ENCODE data around the gene KMT2D.

KMT2D gene

DNA sequence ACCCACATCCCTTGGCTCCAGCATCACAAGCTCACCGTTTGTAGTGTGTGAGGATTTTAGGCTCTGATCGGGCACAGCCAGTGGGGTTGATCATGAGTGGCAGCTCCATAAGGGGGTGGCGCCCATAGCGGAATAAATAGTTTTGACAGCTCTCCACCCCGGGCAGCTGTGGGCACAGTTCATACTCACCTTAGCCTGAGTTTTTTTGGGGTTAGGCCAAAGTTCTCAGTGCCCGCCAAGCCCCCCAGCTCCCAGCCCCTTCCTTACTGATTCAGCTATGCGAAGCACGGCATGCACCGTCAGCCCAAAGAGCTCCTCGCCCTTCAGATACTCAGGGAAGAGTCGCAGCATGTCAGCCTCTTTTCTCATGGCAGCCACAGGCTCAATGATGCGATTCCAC is 36.1 kb downstream of the KMT2D start:
- no peak overlapping the region for H3K27ac ChIP-seq
- no peak for DNase-seq (ENCODE audit: low read depth, low spot score)

GRCh38 chr12:49023812-49024211 is 36.8 kb downstream of the KMT2D start:
- H3K27ac ChIP-seq = no peak overlapping the region
- no peak for DNase-seq (ENCODE audit: low read depth, low spot score)

DNA sequence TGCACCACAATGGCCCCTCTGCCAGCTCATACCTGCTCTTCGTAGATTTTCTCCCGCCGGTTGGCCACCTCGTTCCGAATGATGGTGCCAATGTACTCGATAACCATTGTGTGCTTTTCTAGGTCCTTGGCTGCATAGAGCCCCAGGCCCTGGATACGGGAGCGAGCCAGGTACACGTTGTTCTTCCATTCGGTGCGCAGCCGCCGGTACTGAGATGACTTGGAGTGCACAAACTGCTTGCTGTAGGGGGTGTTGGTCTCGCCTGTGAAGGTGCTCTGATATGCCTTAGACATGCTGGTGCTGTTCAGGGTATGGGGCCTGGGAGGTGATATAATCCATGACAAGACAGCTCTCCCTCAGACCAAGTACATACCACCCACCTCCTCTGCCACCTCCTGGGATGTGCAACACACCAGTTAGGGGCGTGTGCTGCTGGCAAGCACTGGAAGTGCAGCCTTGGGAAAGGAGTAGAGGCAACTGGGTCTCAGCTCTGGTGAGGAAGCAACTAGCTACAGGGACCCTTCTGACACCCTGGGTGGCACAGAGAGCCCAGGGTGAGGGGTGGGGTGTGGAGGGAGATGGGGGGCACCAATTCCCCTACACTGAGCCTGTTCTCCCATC is 37.9 kb downstream of the KMT2D start:
- DNase-seq (ENCODE audit: low read depth, low spot score) = no peak
- no peak overlapping the region for H3K27ac ChIP-seq

GRCh38 chr12:49021292-49021915 is 39.2 kb downstream of the KMT2D start:
- no peak for DNase-seq (ENCODE audit: low read depth, low spot score)
- no peak overlapping the region for H3K27ac ChIP-seq

DNA sequence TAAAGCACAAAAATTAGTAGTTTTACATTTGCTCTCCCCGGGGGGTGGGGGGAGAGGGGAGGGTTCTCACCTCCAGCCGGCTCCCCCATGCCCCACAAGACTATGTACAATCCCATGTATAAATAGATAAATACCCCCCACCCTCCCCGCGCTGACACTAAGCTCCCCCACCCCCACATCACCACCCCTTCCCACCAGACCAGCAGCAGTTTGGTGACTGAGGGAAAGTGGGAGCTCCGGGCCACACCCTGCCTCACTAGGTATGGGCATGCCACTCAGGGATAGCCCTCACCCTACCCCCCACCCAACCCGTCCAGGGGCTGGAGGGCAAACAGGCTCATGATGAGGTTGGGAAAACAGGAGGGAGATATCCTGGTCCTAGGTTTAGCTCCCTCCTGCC is 40.2 kb downstream of the KMT2D start:
- no peak for DNase-seq (ENCODE audit: low read depth, low spot score)
- no peak overlapping the region for H3K27ac ChIP-seq

GRCh38 chr12:49019443-49020324 is 40.9 kb downstream of the KMT2D start:
- peak overlapping the region; percentile 90 for H3K27ac ChIP-seq
- DNase-seq (ENCODE audit: low read depth, low spot score) = no peak

DNA sequence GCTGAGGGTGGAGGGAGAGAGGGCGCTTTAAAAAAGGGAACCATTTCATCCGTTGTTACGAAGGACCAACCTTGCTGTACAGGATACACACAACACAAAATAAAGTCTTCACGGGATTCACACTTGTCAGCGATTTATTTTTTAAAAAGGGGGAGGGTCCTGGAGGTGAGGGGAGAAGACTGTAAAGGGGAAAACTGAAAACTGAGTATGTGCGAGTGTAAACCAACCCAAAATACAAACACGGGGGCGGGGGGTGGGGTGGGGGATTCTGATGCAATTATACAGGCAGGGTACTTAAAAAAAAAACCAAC is 41.5 kb downstream of the KMT2D start:
- peak overlapping the region; percentile 90 for H3K27ac ChIP-seq
- no peak for DNase-seq (ENCODE audit: low read depth, low spot score)

DNA sequence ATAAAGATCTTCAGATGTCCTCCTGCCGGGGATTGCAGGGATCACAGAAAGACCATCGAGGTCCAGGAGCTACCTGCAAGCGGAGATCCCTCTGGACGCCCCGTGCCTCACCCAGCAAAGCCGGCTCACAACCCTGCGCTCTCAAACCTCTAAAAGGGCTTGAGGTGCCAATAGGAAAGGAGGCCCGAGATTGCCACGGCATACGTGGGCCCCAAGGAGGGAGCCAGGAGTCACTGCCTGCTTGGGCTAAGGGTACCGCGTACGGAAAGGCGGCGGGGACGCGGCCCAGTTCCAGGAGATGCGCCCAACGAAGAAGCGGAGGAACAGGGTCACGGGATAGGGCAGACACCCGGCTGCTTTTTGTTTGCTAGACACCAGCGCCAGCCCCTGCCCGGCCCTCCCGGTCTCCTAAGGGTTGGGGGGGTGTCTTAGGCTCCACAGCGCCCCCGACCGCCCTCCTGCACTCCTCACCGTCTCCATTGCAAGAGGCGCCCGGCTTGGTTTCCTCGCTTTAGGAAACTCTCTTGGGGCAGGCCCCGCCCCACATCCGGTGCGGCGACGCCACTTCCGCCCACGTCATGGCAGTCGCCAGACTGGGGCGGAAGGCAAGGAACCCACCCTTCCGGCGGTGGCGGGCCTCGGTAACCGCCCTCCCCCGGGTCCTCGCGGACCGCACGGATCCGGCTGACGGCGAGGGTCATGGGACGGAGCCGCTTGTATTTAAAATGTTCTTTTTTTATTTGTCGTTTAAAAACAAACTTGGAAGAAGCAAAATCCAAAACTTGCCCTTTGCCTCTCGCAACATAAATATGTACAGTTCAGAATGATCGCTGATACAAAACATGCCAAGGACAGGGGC is 42.1 kb downstream of the KMT2D start, which contains the start of gene PRKAG1:
Gene PRKAG1 (minus strand): TSS at position 516 of the 859 bp plus-strand sequence. CDS start 36 bp downstream, at position 480.
- DNase-seq (ENCODE audit: low read depth, low spot score) = peak; percentile 75
- H3K27ac ChIP-seq = peak within 1 kb of the TSS; percentile 90

DNA sequence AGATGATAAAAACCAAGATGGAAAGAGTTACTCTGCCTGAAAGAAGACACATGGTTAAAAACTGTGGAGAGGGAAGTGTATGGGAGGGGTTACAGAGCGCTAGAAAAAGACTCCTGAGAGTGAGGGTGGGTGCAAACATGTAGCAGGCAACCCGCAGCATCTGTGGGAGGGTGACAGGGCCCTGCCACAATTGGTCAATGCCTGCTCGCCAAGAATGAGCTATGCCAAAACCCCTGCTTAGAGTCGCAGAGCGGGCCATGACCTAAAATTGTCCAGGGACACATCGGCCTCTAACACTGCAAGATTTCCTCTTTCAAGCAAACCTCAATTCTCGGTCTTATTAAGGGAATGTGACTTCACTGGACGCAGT is 42.7 kb downstream of the KMT2D start:
- no peak for DNase-seq (ENCODE audit: low read depth, low spot score)

GRCh38 chr12:49015196-49015595 is 45.4 kb downstream of the KMT2D start:
- no peak for DNase-seq (ENCODE audit: low read depth, low spot score)
- no peak overlapping the region for H3K27ac ChIP-seq

More for the DNA sequence above, 42.7 kb downstream of the KMT2D start:
- H3K27ac ChIP-seq = peak overlapping the region; percentile 90

DNA sequence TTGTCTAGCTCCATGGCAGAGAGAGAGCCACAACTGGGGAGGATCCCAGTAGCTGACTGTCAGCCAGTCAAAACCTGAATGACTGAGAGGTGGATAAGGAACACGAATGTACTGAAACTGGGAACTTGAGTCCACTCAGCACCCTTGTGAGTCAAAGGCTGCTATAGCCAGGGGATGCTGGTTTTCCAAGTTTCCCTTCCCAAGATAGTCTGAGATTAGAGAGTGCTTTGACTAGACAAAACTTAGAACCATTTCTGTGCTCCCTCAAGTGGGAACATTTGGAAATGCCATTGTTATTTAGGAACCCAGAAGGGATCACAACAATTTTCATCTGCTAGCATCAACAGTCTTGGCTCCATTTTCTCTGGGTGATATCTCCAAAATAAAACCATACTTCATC is 46.0 kb downstream of the KMT2D start:
- no peak overlapping the region for H3K27ac ChIP-seq
- no peak for DNase-seq (ENCODE audit: low read depth, low spot score)

DNA sequence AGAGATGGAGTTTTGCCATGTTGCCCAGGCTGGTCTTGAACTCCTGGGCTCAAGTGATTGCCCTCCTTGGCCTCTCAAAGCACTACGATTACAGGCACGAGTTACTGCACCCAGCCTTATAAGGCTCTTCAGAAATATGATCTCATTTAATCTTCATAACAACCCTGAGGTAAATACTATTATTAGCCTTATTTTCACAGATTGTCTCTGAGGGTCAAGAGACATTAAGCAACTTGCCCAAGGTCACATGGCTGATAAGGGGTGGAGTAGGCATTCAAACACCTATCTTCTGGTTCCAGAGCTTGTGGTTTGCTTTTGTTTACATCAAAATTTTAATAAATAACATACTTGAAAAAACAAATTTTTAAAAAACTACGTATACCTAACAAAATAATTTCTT is 47.2 kb downstream of the KMT2D start:
- no peak overlapping the region for H3K27ac ChIP-seq
- DNase-seq (ENCODE audit: low read depth, low spot score) = no peak

DNA sequence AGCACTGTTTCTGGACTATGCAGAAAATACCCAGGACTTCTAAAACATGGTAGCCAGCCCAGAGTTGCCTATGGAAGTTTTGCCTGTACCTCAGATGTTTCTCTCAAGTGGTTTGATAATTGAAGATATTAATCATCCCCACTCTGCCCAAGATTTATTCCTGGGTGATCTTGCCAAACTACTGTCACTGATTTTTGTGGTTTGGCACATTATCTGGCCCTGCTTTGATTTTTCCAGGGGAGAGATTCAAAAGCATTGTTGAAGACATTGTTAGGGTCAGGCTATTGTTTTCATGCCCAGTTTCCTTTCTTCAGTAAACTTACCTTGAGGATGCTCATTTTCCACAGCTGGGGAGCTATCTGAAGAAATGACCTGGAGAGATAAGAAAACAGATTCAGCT is 47.9 kb downstream of the KMT2D start:
- H3K27ac ChIP-seq = no peak overlapping the region
- no peak for DNase-seq (ENCODE audit: low read depth, low spot score)

All from epithelial cell of prostate (primary cell).